BE2C (cell line): Measurements from ENCODE around the gene CEP131.

ENCODE experiments used
- DNase-seq: peaks from one replicate; pipeline ENCODE4 v3.0.0-alpha.2; 2020
- H3K27me3 ChIP-seq: fragments of 250-450 bp; sonication (Bioruptor Pico); 2 replicates; pipeline ENCODE4 v1.5.1; 2020; ENCODE audit warnings: mild to moderate bottlenecking
- H3K36me3 ChIP-seq: fragments of 250-450 bp; sonication (Bioruptor Pico); 2 replicates; pipeline ENCODE4 v1.5.1; 2020; ENCODE audit warnings: mild to moderate bottlenecking
- H3K4me1 ChIP-seq: fragments of 250-450 bp; sonication (Bioruptor Pico); 2 replicates; pipeline ENCODE4 v1.5.1; 2020
- H3K4me3 ChIP-seq: 2 replicates; pipeline ENCODE4 v1.5.1; 2011; ENCODE audit warnings: low read depth, low read length
- H3K9me3 ChIP-seq: fragments of 250-450 bp; sonication (Bioruptor Pico); 2 replicates; pipeline ENCODE4 v1.5.1; 2020
- TF ChIP-seq, protein P1 (sequence below): IDR thresholded peaks from 2 replicates; pipeline ENCODE4 v1.5.1; 2012; ENCODE audit warnings: mild to moderate bottlenecking, low read depth, low read length

The CEP131 gene

DNA sequence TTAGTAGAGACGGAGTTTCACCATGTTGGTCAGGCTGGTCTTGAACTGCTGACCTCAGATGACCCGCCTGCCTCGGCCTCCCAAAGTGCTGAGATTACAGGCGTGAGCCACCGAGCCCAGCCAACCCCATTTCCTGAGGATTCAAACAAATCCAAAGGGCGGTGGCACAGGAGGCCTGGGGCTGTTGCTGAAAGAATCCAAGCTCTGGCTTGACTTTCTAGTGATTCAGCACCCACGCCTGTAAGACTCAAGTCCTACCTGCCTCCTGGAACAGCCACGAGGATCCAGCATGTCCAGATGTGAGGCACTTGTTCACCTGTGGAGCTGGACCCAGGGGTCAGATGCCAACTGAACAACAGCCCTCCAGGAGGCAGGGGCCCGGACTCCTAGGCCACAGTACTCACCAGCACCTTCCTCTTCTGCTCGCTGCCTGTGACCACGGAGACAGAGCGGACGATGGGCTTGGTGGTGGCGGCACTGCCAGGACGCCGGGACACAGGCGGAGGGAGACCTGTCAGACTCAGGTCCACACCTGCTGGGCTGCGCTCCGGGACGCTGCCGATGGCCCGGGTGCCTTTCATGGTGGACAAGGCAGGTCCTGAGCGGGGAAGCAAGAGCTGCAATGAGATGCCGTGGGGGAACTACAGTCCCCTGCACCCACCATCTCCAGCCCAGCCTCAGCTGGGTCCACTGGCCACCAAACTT lies 3.1 kb downstream of the CEP131 start:
- H3K27me3 ChIP-seq: no peaks in the 10 kb centered on the region
- DNase-seq: no peak
- TF ChIP-seq, protein P1, sequence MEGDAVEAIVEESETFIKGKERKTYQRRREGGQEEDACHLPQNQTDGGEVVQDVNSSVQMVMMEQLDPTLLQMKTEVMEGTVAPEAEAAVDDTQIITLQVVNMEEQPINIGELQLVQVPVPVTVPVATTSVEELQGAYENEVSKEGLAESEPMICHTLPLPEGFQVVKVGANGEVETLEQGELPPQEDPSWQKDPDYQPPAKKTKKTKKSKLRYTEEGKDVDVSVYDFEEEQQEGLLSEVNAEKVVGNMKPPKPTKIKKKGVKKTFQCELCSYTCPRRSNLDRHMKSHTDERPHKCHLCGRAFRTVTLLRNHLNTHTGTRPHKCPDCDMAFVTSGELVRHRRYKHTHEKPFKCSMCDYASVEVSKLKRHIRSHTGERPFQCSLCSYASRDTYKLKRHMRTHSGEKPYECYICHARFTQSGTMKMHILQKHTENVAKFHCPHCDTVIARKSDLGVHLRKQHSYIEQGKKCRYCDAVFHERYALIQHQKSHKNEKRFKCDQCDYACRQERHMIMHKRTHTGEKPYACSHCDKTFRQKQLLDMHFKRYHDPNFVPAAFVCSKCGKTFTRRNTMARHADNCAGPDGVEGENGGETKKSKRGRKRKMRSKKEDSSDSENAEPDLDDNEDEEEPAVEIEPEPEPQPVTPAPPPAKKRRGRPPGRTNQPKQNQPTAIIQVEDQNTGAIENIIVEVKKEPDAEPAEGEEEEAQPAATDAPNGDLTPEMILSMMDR: no peak
- no peak overlapping the region for H3K4me3 ChIP-seq
- peaks cover 5% of the 10 kb centered on the region for H3K36me3 ChIP-seq
- no peaks in the 10 kb centered on the region for H3K9me3 ChIP-seq
- no peaks in the 10 kb centered on the region for H3K4me1 ChIP-seq

DNA sequence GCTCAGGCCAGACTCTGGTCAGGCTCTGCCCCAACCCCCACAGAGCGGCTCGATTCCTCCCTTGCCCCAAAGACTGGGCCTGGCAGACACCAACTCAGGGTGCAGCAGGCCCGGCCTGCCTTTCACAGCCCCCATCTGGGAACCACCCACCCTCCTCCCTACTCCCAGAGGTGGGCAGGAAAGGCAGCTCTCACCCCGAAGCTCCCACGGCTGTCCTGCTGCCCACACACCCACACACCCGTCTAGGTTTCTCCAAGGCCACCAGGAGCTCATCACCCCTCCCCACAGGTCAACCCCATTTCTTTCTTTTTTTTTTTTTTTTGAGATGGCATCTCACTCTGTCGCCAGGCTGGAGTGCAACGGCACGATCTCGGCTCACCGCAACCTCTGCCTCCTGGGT lies 3.8 kb downstream of the CEP131 start:
- H3K36me3 ChIP-seq: peaks cover 5% of the 10 kb centered on the region
- TF ChIP-seq, protein P1: no peak

DNA sequence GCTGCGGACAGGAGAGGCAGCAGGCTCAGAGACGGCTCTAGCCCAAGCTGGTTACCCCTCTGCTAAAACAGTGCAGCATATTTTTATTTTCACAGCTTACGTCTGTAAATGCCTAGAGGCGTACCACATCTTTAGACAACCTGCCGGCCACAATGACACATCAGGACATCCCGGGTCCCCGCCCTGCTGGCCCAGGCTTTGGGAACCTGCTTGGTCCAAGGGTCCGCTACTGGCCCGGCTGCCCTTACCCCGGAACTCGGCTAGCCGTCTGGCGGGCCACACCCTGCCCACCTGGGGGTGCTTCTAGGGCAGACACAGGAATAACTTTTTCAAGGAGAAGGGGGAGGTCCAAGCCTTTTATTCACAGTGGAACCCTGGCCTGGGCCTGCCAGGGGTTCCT lies 4.3 kb downstream of the CEP131 start:
- Histone ChIP-seq H3K9me3 (no peaks in the 10 kb centered on the region), H3K36me3 (peaks cover 5% of the 10 kb centered on the region), H3K27me3 (no peaks in the 10 kb centered on the region), H3K4me3 (no peak overlapping the region), H3K4me1 (no peaks in the 10 kb centered on the region)
- TF ChIP-seq, protein P1: no peak
- no peak for DNase-seq

More for the DNA sequence above, 3.8 kb downstream of the CEP131 start:
- no peak overlapping the region for H3K4me3 ChIP-seq
- no peak for DNase-seq
- H3K27me3 ChIP-seq: no peaks in the 10 kb centered on the region
- H3K9me3 ChIP-seq: no peaks in the 10 kb centered on the region
- H3K4me1 ChIP-seq: no peaks in the 10 kb centered on the region

DNA sequence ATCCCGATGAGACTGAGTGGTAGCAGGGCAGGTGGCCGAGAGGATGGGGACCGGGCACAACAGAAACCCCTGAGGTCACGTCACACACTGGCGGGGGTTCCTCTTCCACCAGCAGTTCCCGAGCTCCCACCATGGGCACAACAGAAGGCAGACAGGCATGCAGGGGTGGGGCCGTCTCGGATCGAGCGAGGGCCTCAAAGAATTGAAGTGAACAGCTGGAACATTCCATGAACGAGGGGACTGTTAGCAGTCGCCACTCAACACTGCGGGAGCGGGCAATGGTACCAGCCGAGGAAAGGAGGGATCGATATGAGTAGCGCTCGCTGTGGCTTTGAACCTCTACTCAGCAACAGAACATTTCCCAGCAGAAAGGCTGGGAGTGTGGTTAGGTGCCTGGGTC lies 5.3 kb downstream of the CEP131 start:
- H3K36me3 ChIP-seq: peaks cover 5% of the 10 kb centered on the region
- TF ChIP-seq, protein P1: no peak
- no peak for DNase-seq
- no peaks in the 10 kb centered on the region for H3K9me3 ChIP-seq
- H3K4me1 ChIP-seq: no peaks in the 10 kb centered on the region
- no peaks in the 10 kb centered on the region for H3K27me3 ChIP-seq
- H3K4me3 ChIP-seq: no peak overlapping the region

DNA sequence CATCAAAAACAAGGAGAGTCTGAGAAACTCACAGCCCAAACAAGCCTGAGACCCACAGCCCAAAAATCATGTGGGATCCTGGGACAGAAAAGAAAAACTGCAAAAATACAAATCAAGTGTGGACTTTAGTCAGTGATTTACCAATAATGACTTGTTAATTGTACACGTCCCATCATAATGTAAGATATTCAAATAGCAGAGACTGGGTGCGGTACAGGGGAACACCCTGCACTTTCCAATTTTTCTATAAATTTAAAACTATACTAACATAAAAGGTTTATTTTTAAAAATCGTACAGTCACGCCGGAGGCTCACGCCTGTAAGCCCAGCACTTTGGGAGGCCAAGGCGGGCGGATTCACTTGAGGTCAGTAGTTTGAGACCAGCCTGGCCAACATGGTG lies 8.8 kb downstream of the CEP131 start:
- TF ChIP-seq, protein P1: no peak
- Histone ChIP-seq H3K4me3 (no peak overlapping the region), H3K36me3 (no peaks in the 10 kb centered on the region; the same call in 1 of the 2 replicates), H3K27me3 (no peaks in the 10 kb centered on the region), H3K9me3 (no peaks in the 10 kb centered on the region), H3K4me1 (no peaks in the 10 kb centered on the region)
- DNase-seq: no peak

DNA sequence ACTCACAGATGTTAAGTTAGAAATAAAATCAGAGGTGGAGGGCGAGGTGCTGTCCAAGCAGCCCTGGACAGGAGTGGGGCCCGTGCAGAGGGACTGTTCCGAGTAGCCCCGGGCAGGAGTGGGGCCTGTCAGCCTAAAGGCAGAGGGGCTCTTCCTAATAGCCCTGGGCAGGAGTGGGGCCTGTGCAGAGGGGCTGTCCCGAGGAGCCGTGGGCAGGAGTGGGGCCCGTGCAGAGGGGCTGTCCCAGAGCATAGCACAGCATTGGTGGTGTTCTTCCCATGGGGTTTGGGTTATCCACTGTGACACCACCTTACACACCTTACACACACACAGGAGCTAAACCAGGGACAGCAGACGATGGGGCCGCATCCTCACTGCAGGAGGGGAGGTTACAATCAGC lies 10.4 kb downstream of the CEP131 start:
- no peaks in the 10 kb centered on the region for H3K27me3 ChIP-seq
- TF ChIP-seq, protein P1: no peak
- H3K4me3 ChIP-seq: no peak overlapping the region
- no peak for DNase-seq
- H3K9me3 ChIP-seq: no peaks in the 10 kb centered on the region
- no peaks in the 10 kb centered on the region for H3K4me1 ChIP-seq
- peaks cover 3% of the 10 kb centered on the region for H3K36me3 ChIP-seq
